ENCODE measurements around the gene PPIA.

- peak in 2 of 3 donors; percentile 50 to 64 for TF ChIP-seq POLR2AphosphoS5 (IDR thresholded peaks at IDR 0.05)
- no peak for TF ChIP-seq CTCF (IDR thresholded peaks at IDR 0.05)
Measured at GRCh38 chr7:44748045-44748947, 48.2 kb upstream of the PPIA start, which contains the start of gene ZMIZ2.

All from breast epithelium (tissue), 3 donors.